HepG2 (cell line): Measurements from ENCODE around the gene TSG101. TPM values are rescaled to one million over a fixed set of nuclear protein-coding genes. Genes with fewer than 3 reads are reported as not detected.

ENCODE experiments used
- FOSL2 ChIP-seq: sonication (generic); formaldehyde crosslinking; IDR thresholded peaks from 2 replicates; pipeline ENCODE4 v1.4.0; 2020; ENCODE audit warnings: missing genetic modification reagents
- FOXA1 ChIP-seq, 2 experiments: fragments of 450-650 bp in 1 of 2; sonication (generic) in 1 of 2; formaldehyde crosslinking in 1 of 2; IDR thresholded peaks; 2 replicates each; pipeline versions ENCODE4 v1.4.0 to v1.6.1; 2016 to 2020; ENCODE audit warnings: missing genetic modification reagents in 1 of 2
- FOXP1 ChIP-seq, 2 experiments: fragments of 450-650 bp in 1 of 2; IDR thresholded peaks; 2 replicates each; pipeline ENCODE4 v1.6.1; 2017 to 2018; ENCODE audit warnings: antibody characterized with exemption in 1 of 2
- GATAD2A ChIP-seq: IDR thresholded peaks from 2 replicates; pipeline ENCODE4 v1.6.1; 2016
- GPN1 ChIP-seq: sonication (generic); formaldehyde crosslinking; IDR thresholded peaks from 2 replicates; pipeline ENCODE4 v1.5.1; 2020; ENCODE audit warnings: missing genetic modification reagents, borderline replicate concordance
- KDM1A ChIP-seq: IDR thresholded peaks from 2 replicates; pipeline ENCODE4 v1.6.1; 2016; ENCODE audit warnings: missing compliant biosample characterization
- NFE2L1 ChIP-seq: sonication (generic); formaldehyde crosslinking; IDR thresholded peaks from 2 replicates; pipeline ENCODE4 v1.4.0; 2020; ENCODE audit warnings: missing genetic modification reagents, mild to moderate bottlenecking, borderline replicate concordance
- PHF5A ChIP-seq: IDR thresholded peaks from one replicate; pipeline ENCODE4 v1.6.1; 2018; ENCODE audit warnings: low read depth, missing genetic modification reagents; ENCODE audit not compliant: unreplicated experiment
- PRDM10 ChIP-seq: sonication (generic); formaldehyde crosslinking; IDR thresholded peaks from 2 replicates; pipeline ENCODE4 v1.4.0; 2020; ENCODE audit warnings: low read depth, missing genetic modification reagents
- ZNF274 ChIP-seq: sonication (generic); formaldehyde crosslinking; IDR thresholded peaks from 2 replicates; pipeline ENCODE4 v1.5.1; 2020; ENCODE audit warnings: mild to moderate bottlenecking, missing genetic modification reagents
- ZNF280B ChIP-seq: sonication (generic); formaldehyde crosslinking; IDR thresholded peaks from 2 replicates; pipeline ENCODE4 v1.5.0; 2020; ENCODE audit warnings: missing genetic modification reagents, mild to moderate bottlenecking, borderline replicate concordance
- ZNF350 ChIP-seq: sonication (generic); formaldehyde crosslinking; IDR thresholded peaks from 2 replicates; pipeline ENCODE4 v1.4.0; 2020; ENCODE audit warnings: mild to moderate bottlenecking, low read depth, missing genetic modification reagents, borderline replicate concordance
- ZNF512B ChIP-seq: sonication (generic); formaldehyde crosslinking; IDR thresholded peaks from 2 replicates; pipeline ENCODE4 v1.5.1; 2020; ENCODE audit warnings: missing genetic modification reagents, mild to moderate bottlenecking, borderline replicate concordance
- polyA plus RNA-seq, 8 experiments: library from polyadenylated mRNA; depleted of rRNA in 3 of 8; stranded (reverse) in 7 of 8; unstranded in 1 of 8; fragments of >200 nt; fragmentation: Illumina TruSeq in 4 of 8; extraction: Trizol in 4 of 8; gene quantifications; 2 replicates each; pipeline versions ENCODE4 v1.2.1 to v1.2.3, GENCODE V29; 2011 to 2016; ENCODE audit warnings: low read depth in 4 of 8, missing spikeins in 1 of 8, mixed read lengths in 1 of 8; ENCODE audit not compliant: insufficient read depth in 1 of 8
- total RNA-seq, 5 experiments: library from RNA; depleted of rRNA; stranded (reverse); fragments of >200 nt; fragmentation: Illumina TruSeq; extraction: Trizol; gene quantifications; 2 replicates each; pipeline ENCODE4 v1.2.3, GENCODE V29; 2016; ENCODE audit warnings: low read depth in 1 of 5

TSG101 gene
- total and polyA plus RNA-seq, 2 of the 13 experiments (the other 11 are each of a cell fraction or from before 2014, with no cell fraction given) = 69.3 to 206 TPM

DNA sequence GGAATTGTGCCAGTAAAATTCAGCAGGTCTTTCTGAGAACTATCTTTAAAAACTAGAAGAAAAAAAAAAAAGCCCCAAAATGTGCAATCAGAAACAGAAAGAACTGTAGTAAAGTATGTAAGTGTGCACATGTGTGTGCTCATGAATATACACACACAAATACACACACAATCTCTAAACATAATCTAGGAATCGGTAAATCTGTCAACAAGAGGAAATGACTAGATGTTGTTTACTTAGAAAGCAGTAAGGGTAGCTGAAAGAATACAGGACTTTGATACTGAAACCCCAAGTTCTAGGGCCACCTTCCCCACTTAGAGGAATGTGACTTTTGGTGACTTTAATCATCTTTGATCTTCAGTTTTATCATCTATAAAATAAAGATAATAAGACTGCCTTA, 48.6 kb upstream of the TSG101 start (continued):
- TF ChIP-seq ZNF512B (CRISPR knock-in tag) = no peak
- no peak for TF ChIP-seq PHF5A
- no peak for TF ChIP-seq NFE2L1 (CRISPR knock-in tag)
- TF ChIP-seq ZNF350 (CRISPR knock-in tag) = no peak
- 0 out of 2 replicates have a peak, but pooled peaks have one; percentile 45 for TF ChIP-seq FOXA1 (IDR thresholded peaks at IDR 0.05)
- peak; percentile 40 for TF ChIP-seq FOXA1 (CRISPR knock-in tag; IDR thresholded peaks at IDR 0.05)
- TF ChIP-seq ZNF280B (CRISPR knock-in tag) = no peak
- TF ChIP-seq PRDM10 = no peak
- no peak for TF ChIP-seq GPN1 (CRISPR knock-in tag)
- TF ChIP-seq KDM1A = no peak
- no peak for TF ChIP-seq ZNF274 (CRISPR knock-in tag)
- no peak for TF ChIP-seq FOXP1 (IDR thresholded peaks at IDR 0.05)
- TF ChIP-seq FOXP1 (CRISPR knock-in tag; IDR thresholded peaks at IDR 0.05) = peak; percentile 75
- TF ChIP-seq GATAD2A (CRISPR knock-in tag) = 0 out of 2 replicates have a peak, but pooled peaks have one; percentile 16
- TF ChIP-seq FOSL2 (CRISPR knock-in tag) = no peak
